Activated CD8-positive, alpha-beta memory T cell treated with anti-CD3 and anti-CD28 coated beads for 24 hours (primary cell): ENCODE results near the gene TUT1.

ENCODE experiments used
- DNase-seq: peaks from one replicate; pipeline ENCODE4 v3.0.0-alpha.2; 2020

Gene TUT1

DNA sequence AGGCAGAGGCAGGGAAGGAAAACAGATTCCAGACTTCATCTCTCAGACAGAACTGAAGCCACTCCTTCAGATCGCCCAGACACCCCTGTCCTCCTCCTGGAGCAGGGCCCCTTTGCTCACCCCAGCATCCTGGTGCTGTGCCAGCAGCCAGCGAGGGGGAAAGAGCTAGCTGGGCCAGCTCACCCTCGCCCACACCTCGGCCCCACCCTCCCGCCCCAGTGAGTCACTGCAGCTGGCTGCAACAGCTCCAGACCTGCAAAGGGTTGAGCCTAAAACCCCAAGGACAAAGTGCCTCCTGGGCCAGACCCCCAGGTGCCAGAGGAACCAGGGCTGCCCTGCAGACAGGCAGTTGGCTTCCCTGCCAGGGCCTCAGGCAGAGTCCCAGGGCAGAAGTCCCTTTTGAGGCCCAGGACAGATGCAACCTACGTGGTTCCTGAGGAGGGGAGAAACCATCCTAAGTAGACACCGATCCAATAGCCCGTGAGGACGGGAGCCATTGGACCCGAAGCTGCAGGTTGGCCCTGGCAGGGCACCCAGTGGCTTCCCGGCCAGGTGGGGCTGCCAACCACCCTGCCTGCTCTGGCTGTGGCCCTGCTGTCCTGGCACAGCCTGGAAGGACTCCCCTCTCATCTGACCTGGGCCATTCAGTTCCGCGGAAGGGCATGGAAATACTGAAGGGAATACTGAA, 51.9 kb downstream of the TUT1 start:
- peak; percentile 78 for DNase-seq

DNA sequence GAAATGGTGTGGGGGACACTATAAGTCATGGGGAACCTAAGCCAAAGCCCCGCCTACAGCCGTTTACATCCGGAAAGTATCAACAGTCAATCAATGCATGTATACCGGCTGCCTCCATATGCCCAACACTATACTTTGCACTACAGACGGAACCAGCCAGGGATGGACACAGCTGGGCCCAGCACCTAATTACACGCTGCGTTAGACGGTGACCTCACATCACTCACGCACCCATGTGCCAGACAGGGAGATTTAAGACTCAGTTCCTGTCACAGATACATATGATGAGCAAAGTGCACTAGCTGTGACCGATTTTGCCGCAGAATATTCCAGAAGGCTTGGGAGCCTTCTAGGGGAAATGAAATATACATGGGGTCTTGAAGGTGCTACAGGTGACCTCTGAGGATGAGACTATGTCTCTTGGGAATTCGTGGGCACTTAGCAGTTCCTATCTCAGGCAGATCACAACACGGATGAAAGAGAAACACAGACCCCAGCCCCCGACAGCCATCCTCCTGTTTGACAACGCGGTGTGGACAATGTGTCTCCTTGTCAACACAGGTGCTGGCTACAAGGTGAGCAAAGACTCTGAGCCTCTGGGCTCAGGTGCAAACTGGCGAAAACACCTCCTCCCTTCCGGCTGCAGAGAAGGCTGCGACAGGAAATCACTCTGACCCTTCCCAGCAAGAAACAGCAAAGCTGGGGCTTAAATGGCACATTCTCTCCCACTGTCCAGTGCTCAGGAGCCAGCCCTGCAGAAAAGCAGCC, 52.7 kb downstream of the TUT1 start:
- no peak for DNase-seq

DNA sequence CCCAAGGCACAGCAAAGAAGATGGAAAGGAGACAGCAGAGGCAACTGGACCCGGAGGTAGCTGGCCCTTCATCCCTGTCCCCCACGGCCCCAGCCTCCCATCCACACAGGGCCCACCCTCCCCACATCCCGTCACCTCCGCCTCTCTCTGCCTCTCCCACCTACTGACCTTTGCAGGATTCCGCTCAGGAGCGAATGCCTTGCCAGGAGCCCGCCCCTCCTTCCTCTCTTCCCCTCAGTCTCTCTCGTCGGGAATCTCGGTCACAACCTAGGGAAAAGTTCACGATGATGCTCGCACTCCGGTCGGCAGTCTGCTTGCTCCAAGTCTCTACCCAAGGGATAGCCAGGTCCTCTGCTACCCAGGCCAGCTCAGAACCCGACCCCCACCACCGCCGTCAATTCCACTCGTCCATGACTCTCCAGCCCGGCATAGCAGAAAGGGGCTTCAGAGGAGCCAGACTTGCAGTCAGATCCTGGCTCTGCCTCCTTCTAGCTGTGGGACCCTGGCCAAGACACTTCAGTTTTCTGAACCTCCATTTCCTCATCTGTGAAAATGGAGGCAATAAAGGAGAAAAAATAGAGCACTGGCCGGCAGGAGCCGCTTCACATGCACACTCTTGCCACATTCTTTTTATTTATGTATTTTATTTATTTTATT, 54.9 kb downstream of the TUT1 start:
- no peak for DNase-seq

DNA sequence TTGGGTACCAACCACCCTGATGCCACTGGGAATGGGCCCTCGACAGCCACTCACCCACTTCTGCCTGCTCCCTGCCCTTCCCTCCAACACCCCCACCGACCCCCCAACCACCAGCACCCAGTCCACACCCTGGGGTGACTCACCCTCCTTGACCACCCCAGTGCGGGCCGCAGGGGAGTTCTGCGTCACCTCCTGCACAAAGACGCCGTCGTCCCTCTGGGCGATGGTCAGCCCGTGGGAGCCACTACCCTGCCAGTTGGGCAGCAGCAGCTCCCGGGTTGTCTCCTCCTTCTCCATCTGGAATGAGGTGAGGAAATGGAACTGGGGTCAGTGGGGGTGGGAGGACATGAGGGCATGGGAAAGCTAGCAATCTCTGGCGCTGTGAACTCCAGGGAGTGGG, 55.5 kb downstream of the TUT1 start:
- DNase-seq: no peak

DNA sequence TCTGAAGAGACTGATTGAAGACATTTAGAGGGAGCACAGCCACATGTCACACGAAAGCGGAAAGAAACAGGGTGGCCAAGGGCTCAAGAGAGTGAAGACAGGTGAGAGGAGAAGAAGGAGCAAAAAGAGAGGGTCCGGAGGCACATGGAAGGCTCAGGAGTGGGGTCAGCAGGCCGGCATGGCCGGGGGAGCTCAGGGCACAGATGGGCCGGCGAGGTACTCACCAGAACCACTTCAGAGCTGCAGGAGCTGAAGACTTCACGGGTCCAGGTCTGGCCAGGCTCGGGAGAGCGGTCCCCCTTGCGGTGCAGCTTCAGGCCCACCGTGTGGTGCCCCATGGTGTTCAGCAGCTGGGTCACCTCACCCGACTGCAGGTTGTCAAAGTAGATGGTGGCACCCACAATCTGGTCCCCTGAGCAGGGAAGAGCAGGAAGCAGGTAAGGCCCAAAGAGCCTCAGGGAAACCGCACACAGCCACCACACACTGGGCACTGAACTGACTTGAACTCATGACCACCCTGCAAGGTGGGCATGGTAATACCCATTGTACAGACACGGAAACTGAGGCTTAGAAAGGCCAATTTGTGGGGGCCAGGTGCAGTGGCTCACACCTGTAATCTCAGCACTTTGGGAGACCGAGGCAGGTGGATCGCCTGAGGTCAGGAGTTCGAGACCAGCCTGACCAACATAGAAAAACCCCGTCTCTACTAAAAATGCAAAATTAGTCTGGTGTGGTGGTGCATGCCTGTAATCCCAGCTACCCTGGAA, 56.4 kb downstream of the TUT1 start:
- no peak for DNase-seq

DNA sequence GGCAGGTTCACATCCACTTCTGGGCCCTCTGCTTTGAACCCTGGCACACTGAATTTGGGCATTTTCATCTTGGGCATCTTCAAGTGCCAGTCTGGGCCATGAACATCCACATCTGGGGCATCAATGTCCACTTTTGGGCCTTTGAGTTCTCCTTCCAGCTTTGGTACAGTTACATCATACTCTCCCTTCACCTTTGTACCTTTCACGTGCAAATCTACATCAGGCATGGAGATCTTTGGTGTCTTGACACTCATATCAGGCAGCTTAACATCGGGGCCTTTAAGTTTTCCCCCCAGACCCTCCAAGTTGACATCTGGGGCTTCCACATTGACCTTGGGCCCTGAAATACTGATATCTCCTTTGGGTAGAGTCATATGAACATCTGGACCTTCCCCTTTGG, 59.2 kb downstream of the TUT1 start:
- DNase-seq: no peak
